Hepatic stellate cell (primary cell): ENCODE data around the gene UQCRH.
A peak's percentile ranks its signal among the peaks of the same experiment; 100 is the strongest.

Experiments
- DNase-seq: peaks from one replicate; pipeline ENCODE4 v3.0.0; 2011; ENCODE audit warnings: low spot score

UQCRH gene

GRCh38 chr1:46303038-46303871 is at the start of gene UQCRH, which contains the start of gene LRRC41:
Gene UQCRH (plus strand): TSS chr1:46303698. CDS start chr1:46303767, 69 bp downstream.
Gene LRRC41 (minus strand): TSS chr1:46303616. CDS start chr1:46303322, 294 bp downstream.
- peak; percentile 96 for DNase-seq

GRCh38 chr1:46254668-46255067 is 48.8 kb upstream of the UQCRH start:
- no peak for DNase-seq

- no peak for DNase-seq
Measured at GRCh38 chr1:46256523-46256922, 47.0 kb upstream of the UQCRH start.

- DNase-seq, result no peak
Measured at GRCh38 chr1:46262508-46262907, 41.0 kb upstream of the UQCRH start.

- no peak for DNase-seq
Measured at GRCh38 chr1:46263146-46263545, 40.4 kb upstream of the UQCRH start.

- DNase-seq, result no peak
Measured at GRCh38 chr1:46268578-46268977, 34.9 kb upstream of the UQCRH start.

GRCh38 chr1:46274225-46275029 is 29.1 kb upstream of the UQCRH start:
- DNase-seq, result no peak

- DNase-seq, result no peak
Measured at GRCh38 chr1:46275030-46275337, 28.5 kb upstream of the UQCRH start.

GRCh38 chr1:46277658-46278373 is 25.7 kb upstream of the UQCRH start:
- no peak for DNase-seq

- DNase-seq, result no peak
Measured at GRCh38 chr1:46278807-46279206, 24.7 kb upstream of the UQCRH start.

GRCh38 chr1:46280092-46280491 is 23.4 kb upstream of the UQCRH start:
- no peak for DNase-seq

- DNase-seq, result no peak
Measured at GRCh38 chr1:46281021-46281420, 22.5 kb upstream of the UQCRH start.

GRCh38 chr1:46284058-46284457 is 19.4 kb upstream of the UQCRH start:
- no peak for DNase-seq

GRCh38 chr1:46284597-46285564 is 18.6 kb upstream of the UQCRH start:
- DNase-seq, result peak; percentile 19

- DNase-seq, result no peak
Measured at GRCh38 chr1:46285730-46286477, 17.6 kb upstream of the UQCRH start.

GRCh38 chr1:46288485-46289133 is 14.9 kb upstream of the UQCRH start:
- DNase-seq, result peak; percentile 75

GRCh38 chr1:46289134-46289494 is 14.4 kb upstream of the UQCRH start:
- DNase-seq, result no peak

- no peak for DNase-seq
Measured at GRCh38 chr1:46289976-46290375, 13.5 kb upstream of the UQCRH start.

GRCh38 chr1:46295306-46295705 is 8.2 kb upstream of the UQCRH start:
- DNase-seq, result no peak

GRCh38 chr1:46298387-46298786 is 5.1 kb upstream of the UQCRH start:
- DNase-seq, result no peak
